Midbrain (tissue), 1 donor: Measurements from ENCODE around the gene CRYBB1.

Source experiments
- DNase-seq: peaks from one replicate; lab custom pipeline; 2025; lab: John Stamatoyannopoulos, UW

Gene CRYBB1

DNA sequence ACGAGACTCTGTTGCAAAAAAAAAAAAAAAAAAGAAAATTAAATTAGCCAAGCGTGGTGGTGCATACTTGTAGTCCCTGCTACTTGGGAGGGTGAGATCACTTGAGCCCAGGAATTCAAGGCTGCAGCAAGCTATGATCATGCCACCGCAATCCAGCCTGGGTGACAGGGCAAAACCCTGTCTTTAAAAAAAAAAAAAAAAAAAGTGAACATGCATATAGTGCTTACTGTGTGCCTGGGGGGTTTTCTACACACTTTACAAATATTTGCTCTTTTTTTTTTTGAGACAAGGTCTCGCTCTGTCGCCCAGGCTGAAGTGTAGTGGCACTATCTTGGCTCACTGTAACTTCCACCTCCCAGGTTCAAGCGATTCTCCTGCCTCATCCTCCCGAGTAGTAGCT is 40.7 kb downstream of the CRYBB1 start:
- DNase-seq = no peak

DNA sequence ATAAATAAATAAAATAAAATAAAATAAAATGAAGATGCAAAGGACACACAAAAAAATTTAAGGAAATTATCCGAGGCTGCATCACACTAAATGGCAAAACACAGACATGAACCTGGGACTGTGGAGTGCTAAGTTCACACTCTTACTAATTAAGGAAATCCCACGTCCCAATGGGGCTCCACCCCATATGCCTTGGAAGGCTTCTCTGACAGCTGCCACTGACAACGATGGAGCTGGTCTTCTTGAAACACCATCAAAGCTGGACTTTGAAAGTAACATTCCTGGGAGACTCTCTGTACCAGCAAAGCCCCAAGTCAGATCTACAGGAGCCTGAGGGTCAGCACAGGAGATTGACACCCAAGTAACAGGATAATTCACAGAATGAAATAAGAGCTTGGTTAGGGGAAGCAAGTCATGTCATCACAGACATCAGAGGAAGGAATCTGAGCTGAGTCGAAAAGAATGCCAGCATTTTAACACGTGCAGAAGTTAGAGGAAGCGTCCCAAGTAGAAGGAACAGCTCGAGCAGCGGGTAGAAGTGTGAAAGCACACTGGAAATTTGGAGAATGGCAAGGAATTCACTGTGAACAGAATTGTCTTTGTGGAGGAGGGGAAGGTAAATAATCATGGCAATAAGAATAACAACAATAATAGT is 41.7 kb downstream of the CRYBB1 start:
- no peak for DNase-seq

DNA sequence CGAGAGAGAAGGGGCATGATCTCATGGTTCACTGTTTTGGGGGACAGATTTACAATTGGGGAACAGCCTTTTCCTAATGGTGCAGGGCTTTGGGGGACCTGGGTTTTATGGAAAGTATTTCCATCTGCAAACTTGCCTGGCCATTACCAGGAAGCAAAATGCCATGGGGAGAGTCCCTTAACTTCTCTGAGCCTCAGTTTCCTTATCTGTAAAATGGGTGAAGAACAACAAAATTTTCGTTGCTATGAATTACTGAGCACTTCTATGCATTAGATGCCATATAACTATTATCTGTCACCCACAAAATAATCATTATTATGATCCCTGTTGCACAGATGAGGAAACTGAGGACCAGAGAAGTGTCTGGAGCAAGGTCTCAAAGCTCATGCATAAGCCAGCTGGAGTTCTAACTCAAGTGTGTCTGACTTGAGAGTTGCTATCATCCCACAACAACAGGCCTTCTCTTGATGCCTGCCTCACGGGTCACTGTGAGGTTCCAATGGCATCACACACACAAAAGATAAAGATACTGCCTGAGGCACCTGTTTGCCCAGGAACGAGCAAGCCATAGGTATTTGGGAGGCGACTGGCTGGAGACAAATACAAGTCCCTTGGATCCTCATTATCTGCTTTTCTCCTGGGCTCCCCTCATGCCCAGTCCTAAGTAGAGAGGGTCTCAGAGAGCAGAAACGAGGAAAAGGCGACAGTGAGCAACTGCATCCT is 43.7 kb downstream of the CRYBB1 start:
- no peak for DNase-seq

DNA sequence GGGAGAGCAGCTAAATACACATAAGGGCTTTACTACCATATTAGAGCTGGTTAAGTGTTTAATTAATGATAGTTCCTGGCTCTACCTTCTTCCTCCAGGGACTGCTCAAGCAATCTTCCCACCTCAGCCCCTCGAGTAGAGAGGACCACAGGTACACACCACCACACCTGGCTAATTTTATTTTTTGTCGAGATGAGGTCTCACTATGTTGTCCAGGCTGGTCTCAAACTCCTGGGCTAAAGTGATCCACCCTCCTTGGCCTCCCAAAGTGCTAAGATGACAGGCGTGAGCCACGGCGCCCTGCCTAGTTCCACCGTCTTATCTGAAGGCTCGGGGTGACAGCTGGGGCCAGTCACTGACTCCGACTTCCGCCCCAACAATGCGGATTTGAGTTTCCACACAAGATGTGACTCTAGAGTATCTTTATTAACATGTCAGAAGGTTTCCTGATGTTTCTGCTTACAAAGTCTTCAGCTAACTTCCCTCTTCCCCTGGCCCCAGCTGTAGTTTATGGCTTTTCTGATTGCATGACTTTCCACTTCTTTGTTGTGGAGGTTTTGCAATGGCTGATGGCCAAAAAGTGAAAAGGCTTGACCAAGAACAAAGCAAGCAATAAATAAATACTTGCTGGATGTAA is 44.7 kb downstream of the CRYBB1 start:
- DNase-seq = peak; percentile 17

DNA sequence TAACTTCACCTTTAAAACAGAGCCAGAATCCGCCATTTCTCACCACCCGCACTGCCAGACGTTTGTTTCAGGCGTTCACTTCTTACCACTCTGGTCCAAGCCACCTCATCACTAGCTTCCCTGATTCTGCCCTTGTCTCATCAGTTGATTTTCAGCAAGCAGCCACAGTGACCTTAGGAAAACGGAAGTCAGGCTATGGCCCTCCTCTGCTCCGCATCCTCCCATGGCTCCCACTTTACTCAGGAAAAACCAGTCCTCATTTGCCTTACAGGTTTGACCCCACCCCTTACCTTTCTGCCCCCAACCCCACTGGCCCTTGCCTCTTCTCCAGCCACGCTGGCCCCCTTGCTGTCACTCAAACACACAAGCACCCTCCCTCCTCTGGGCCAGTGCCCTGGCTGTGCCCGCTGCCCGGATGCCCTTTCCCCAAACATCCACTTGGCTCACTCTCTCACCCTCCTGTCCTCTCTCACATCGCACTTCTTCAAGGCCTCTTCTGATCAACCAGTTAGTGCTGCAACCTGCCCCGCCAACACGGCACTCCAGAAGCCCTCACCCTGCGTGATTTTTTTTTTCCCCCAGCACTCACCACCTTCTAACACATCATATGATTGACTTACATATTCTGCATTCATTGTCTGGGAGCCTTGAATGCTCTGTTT is 46.8 kb downstream of the CRYBB1 start:
- no peak for DNase-seq

DNA sequence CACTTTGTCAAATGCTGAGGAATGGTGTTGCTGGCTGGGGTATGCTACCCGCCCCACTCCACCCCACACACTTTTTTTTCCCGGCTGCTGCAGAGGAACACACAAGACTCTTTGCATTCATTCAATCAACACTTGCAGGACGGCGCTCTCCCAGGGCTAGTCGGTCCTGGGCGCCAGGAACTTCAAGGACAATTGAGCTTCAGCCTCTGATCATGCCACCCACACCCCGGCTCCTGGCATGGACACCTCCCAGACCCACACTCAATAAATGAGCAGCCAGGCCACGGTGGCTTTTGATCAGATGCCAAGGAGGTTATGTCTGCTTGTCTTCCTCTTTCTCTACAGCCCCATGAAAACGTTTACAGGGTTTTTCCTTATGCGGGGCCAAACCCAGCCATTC is 47.7 kb downstream of the CRYBB1 start:
- no peak for DNase-seq

DNA sequence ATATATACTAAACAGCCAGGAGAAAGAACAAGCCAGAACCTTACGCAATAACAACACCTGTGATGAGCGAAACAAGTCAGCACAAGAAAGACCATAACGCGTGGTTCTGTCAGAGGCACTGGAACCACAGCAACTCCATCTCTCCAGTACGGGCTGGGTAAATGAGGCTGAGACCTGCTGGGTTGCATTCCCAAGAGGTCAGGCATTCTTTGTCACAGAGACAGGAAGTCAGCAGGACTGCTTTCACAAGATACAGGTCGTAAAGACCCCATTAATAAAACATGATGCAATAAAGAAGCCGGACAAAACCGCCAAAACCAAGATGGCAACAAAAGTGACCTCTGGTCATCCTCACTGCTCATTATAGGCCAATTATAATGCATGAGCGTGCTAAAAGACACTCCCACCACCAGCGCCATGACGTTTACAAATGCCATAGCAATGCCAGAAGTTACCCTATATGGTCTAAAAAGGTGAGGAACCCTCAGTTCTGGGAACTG is 49.6 kb downstream of the CRYBB1 start:
- DNase-seq = no peak

DNA sequence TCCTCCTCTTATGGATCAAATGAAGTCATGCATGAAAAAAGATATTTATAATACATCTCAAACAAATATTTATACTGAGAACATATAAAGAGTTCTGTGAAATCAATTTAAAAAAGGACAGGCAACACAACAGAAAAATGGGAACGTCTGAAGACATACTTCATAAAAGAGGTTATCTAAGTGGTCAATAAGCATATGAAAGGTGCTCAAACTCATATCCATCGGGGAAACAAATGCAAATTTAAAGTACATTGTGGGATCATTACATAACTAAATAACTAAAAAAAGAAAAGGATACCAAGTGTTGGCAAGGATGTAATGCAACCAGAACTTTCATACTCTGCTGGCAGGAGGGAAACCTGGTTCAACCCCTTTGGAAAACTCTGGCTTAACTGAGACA is 50.2 kb downstream of the CRYBB1 start:
- DNase-seq = no peak

DNA sequence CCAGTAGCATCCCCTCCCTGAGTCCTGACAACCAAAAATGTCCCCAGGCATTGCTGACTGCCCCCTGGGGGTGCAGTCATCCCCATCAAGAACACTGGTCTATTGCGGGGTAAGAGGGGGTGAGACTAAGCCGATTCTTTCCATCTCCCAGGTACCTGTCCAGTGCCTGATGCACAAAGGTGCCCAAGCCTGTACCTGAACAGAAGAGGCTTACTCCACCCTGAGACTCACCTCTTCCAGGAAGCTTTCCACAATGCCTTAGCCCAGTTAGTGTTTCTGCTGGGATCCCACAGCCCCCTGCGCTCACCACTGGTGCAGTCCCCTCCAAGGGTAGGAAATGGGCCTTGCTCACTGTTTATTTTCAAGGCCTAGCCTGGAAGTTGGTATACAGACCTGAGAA is 50.8 kb downstream of the CRYBB1 start:
- DNase-seq = no peak

DNA sequence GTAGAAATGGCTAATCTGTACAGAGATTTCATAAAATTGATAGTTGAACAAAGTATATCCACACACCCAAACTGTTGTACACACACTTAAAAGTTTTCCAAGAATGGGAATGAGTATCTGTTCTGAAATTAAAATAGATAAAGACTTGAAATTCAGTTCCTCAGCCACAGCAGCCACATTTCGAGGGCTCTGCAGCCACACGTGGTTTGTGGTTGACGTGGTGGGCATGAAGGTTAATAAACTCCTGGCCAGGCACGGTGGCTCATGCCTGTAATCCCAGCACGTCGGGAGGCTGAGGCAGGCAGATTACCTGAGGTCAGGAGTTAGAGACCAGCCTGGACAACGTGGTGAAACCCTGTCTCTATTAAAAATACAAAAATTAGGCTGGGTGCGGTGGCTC is 51.9 kb downstream of the CRYBB1 start:
- no peak for DNase-seq

DNA sequence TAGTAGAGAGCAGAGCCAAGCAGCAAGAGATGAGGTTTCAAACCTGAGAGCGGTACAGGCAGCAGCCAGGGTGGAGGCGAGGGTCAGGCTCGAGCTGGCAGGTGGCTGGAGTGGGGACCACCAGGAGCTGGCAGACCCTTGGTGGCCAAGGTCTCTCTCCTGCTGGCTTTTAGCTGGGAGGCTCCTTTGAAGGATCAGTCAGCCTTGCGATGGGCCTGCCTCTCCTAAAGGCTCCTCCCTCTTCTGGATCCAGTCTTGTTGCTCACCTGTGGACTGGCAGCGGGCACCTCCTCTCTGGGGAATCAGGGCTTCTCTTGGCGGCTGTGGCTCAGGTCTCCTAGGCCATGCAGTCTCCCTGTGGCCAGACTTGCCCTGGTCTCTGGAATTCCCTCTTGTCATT is 52.6 kb downstream of the CRYBB1 start:
- DNase-seq = no peak

DNA sequence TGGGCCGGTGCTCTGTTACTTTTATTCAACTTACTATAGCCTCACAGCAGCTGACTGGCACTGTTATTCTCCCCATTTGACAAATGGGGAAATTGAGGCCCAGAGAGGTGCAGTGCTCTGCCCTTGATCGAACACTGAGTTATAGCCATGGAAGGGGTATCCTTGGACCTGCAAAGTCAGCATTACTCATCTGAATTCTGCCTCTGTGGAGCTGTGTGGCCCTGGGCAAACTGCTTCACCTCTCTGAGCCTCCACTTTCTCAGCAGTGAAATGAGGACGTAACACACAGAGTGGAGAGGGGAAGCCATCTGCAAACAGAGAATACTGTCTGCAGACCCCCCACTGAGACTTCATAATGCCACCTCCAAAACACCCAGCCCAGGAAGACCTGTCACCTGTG is 53.2 kb downstream of the CRYBB1 start:
- DNase-seq = no peak

DNA sequence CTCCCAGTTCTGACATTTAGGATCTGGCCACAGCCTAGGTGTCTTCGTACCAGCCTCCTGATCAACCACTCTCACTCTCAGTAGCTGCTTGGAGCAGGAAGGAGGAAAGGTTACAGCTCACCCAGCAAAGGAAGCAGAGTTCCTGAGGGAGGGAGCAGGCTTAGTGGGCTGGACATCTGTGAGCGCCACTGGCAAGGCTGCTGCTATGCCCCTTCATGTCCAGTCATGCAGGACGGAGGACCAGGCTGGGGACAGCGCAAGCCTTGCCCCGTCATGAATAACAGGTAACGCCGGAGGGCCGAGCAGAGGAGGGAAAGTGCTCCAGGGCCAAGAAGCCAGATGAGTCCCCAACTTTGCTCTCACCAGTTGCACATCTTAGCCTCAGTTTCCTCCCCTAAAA is 53.6 kb downstream of the CRYBB1 start:
- DNase-seq = no peak

DNA sequence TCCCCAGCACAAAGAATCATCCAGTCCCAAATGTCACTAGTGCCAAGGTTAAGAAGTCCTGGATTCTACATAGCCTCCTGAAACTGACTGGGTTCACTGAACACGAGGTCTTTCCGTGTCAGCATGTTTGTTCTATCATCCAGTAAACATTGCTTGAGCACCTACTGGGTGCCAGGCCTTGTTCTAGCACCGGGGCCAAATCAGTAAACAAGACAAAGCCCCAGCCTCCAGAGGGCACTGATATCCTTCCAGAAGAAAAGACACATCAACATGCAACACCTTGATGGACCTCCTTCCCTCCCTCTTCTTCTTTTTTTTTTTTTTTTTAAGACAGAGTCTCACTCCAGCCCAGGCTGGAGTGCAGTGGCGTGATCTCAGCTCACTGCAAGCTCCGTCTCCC is 54.8 kb downstream of the CRYBB1 start:
- no peak for DNase-seq

DNA sequence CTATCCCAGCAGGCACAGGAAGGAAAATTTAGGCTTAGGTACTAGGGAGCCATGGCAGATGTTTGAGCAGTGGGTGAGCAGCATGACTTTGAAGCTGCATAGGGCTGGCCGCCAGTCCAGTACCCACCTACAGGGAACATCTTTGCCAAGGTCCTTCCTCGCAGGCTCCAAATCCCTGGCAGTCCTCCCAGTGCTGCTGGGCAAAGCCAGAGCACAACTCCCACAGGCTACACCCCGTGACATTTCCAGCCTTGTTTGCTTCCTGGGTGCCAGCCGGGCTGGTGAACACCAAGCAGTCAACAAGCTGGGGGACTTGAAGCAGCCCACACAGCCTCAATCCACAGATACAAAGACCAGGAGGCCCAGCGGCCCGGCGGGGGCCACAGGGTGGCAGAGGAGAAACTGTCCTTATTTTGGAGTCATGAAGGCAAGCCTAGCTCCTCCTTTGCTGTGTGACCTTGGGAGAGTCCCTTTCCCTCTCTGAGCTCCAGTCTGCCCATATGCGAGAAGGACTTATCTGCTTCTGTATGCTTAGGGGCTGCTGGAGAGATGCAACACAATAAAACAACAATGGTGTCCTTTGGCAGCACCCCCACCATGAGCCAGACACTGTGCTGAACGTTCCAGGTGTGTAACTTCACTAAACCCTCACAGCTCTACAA is 55.9 kb downstream of the CRYBB1 start:
- DNase-seq = peak; percentile 65

DNA sequence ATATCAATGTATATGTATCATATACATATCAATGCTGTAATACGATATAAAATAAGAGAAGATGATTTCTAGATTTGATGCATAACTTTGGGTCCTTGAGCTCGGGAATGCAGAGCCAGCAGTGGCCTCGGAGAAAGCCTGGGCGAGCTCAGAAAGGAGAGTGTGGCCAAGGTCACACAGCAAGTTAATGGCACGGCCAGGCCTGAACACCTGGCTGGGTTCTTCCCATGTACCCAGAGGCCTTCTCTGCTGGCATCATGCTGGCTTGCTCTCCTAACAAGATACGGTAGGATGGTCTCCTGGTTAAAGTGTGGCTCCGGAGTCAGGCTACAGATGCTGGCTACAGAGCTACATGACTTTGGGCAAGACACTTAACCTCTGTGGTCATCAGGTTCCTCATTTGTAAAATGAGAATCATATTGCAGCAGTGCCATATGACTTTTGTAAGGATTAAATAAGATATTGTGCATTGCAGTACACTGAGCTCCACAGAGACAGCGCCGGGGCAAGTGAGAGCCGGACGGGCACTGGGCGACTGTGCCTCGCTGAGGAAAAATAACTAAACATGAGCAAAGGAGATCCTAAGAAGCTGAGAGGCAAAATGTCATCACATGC is 57.8 kb downstream of the CRYBB1 start:
- DNase-seq = no peak

DNA sequence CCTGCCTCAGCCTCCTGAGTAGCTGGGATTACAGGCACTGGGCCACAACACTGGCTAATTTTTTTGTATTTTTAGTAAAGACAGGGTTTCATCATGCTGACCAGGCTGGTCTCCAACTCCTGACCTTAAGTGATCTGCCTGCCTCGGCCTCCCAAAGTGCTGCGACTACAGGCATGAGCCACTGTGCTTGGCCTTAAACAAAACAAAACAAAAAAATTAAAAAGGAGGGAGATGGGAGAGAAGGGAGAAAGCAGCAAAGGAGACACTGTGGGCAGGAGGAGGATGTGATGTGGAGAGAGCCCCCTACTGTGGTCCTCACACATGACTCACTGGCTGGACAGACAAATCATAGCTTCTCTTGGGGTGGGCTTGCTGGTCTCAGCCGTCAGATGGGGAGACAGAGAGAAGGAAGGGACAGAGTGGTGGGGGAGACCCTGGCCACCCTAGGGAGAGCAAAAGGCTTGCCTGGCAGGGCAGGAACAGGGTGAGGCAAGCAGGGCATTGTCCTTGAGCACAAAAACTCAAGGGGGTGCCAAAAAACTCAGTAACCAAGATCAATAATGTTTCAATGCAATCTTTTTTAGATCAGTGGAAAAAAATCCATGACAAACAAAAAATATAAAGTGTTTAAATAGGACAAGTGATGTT is 59.5 kb downstream of the CRYBB1 start:
- DNase-seq = no peak

DNA sequence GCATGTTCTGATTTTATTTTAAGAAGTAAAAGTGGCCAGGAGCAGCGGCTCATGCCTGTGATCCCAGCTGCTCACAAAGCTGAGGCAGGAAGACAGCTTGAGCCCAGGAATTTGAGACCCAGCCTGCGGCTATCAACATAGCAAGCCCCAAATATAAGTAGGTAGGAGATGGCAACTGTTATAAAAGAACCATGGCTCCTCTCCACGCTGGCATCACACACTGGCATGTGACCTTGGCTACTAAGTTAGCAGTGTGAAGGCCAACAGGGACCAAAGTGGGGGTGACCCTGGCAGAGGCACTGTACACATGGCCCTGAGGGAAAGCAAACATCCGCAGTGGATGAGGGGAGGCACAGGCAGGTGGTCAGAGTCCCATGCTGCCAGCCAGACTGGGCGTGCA is 60.9 kb downstream of the CRYBB1 start:
- no peak for DNase-seq

DNA sequence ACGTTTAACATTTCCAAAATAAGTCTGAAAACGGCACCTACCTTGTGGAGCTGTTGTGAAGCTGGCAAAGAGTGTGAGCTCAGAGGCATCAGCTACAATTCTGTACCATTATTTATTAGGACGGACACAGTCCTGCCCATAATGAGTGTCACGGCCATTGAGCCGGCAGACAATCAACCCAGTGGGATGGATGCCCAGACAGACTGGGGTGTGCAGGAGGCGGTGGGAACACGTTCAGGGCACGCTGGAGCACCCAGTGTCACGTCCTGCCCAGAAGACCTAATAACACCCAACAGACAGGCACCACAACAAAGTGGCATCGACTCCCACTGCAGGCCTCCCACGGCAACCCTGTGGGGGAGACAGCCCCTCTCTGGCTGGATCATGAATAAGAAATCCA is 62.3 kb downstream of the CRYBB1 start:
- no peak for DNase-seq

DNA sequence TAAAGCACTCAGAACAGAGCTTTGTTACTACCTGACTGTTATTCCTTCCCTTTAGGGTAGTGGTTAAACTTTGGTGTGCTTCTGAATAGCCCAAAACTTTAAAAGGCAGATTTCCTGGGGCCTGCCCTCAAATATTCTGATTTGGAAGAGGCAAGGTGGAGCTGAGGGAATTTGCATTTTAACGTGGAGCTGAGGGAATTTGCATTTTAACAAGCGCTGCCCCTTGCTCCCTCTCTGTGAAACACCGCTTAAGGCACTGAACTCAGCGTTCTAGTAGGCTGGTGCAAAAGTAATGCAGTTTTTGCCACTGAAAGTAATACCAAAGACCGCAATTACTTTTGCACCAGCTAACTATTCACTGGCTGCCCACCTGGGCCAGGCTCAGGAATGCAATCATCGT is 62.9 kb downstream of the CRYBB1 start:
- DNase-seq = no peak

DNA sequence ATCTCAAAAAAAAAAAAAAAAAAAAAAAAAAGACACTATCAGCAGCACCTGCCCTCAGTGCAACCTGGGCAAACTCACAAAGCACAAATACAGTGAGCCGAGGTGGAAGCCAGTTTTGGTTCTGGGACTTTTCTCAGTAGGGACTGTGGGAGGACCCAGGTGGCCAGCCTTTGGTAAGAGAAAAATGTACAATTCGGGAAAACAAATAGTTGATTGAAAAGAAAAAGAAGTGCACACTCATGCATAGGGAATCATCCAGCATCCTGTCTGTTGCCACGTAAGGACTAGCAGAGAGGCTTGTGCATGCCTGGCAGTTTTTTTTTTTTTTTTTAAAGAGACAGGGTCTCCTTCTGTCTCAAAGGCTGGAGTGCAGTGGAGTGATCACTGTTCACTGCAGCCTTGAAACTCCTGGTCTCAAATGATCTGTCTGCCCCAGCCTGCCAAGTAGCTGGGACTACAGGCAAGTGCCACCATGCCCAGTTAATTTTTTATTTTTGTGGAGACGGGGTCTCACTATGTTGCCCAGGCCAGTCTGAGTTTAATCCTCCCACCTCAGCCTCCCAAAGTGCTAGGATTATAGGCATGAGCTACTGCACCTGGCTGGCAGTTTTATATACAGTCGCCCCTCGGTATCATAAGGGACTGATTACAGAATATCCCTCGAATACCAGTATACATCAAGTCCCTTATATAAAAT is 64.6 kb downstream of the CRYBB1 start:
- no peak for DNase-seq
